Measurements from ENCODE around the gene COG2. TPM values are rescaled to one million over a fixed set of nuclear protein-coding genes. Genes with fewer than 3 reads are reported as not detected.
"Not testable (repeated sequence)": the region's sequence is repeated elsewhere in the genome, so short reads cannot be mapped to it uniquely, and the experiment has no call there.

The COG2 gene
- total and polyA plus RNA-seq, 12 donors, result 12.0 to 80.1 (median 50.6) TPM

DNA sequence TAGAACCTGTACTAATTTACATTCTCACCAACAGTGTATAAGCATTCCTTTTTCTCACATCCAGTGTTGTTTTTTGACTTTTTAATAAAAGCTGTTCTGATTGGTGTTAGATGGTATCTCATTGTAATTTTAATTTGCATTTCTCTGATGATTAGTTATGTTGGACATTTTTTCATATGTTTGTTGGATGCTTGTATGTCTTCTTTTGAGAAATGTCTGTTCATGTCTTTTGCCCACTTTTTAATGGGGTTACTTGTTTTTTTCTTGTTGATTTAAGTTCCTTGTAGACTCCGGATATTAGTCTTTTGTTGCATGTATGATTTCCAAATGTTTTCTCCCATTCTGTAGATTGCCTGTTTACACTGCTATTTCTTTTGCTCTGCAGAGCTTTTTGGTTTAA, 8.0 kb downstream of the COG2 start:
- Histone ChIP-seq H3K36me3 (replicated peaks in 1 of 2) (no peaks in the 10 kb centered on the region), H3K4me3 (no peak overlapping the region)

DNA sequence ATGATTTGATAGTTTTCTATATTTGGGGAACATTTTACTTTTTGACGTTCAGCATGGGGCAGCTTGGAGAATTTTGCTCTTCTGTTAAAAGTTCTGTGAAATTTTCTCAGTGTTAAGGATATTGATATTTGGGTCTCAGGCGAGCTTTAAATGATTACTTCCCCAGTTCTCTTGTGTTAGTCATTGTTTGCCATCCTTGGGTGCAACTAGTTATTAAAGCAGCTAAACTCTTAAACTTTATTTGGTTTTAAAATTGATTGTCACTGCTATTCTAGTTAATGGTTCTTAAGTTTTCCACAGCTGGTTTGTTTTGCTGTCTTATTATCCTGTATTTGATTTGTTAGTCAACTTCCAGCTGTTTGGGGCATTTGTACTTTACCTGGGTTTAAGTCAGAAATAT, 9.0 kb downstream of the COG2 start:
- DNase-seq, result no peak
- no peak overlapping the region for H3K27ac ChIP-seq
- no peaks in the 10 kb centered on the region for H3K36me3 ChIP-seq (replicated peaks in 1 of 2)
- H3K4me3 ChIP-seq, result no peak overlapping the region
- H3K4me1 ChIP-seq (replicated peaks in 1 of 2), result peaks cover 0 to 15% of the 10 kb centered on the region in 2 donors
- H3K27me3 ChIP-seq, result no peaks in the 10 kb centered on the region
- H3K9me3 ChIP-seq (replicated peaks in 1 of 3), result no peaks in the 10 kb centered on the region
- intact Hi-C loops (cut with DNase I), result no loop called here
- WGBS, 4 donors, result 91 to 98% (median 95%) methylated on average over 2 of the region's 2 CpGs
- no peak for TF ChIP-seq POLR2A (IDR thresholded peaks at IDR 0.05)
- TF ChIP-seq, protein P1, sequence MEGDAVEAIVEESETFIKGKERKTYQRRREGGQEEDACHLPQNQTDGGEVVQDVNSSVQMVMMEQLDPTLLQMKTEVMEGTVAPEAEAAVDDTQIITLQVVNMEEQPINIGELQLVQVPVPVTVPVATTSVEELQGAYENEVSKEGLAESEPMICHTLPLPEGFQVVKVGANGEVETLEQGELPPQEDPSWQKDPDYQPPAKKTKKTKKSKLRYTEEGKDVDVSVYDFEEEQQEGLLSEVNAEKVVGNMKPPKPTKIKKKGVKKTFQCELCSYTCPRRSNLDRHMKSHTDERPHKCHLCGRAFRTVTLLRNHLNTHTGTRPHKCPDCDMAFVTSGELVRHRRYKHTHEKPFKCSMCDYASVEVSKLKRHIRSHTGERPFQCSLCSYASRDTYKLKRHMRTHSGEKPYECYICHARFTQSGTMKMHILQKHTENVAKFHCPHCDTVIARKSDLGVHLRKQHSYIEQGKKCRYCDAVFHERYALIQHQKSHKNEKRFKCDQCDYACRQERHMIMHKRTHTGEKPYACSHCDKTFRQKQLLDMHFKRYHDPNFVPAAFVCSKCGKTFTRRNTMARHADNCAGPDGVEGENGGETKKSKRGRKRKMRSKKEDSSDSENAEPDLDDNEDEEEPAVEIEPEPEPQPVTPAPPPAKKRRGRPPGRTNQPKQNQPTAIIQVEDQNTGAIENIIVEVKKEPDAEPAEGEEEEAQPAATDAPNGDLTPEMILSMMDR (IDR thresholded peaks at IDR 0.05), result no peak

More for the DNA sequence above, 8.0 kb downstream of the COG2 start:
- H3K4me1 ChIP-seq (replicated peaks in 1 of 2), result peaks cover 0 to 16% of the 10 kb centered on the region in 2 donors
- WGBS, 4 donors, result 95 to 100% (median 96%) methylated on average over 1 of the region's 1 CpG
- intact Hi-C loops (cut with DNase I), result no loop called here
- no peaks in the 10 kb centered on the region for H3K27me3 ChIP-seq
- no peaks in the 10 kb centered on the region for H3K9me3 ChIP-seq (replicated peaks in 1 of 3)
- no peak for DNase-seq
- no peak overlapping the region for H3K27ac ChIP-seq
- TF ChIP-seq, protein P1 (IDR thresholded peaks at IDR 0.05), result no peak
- no peak for TF ChIP-seq POLR2A (IDR thresholded peaks at IDR 0.05)

DNA sequence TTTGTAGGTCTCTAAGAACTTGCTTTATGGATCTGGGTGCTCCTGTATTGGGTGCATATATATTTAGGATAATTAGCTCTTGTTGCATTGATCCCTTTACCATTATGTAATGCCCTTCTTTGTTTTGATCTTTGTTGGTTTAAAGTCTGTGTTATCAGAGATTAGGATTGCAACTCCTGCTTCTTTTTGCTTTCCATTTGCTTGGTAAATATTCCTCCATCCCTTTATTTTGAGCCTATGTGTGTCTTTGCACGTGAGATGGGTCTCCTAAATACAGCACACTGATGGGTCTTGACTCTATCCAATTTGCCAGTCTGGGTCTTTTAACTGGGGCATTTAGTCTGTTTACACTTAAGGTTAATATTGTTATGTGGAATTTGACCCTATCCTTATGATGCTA, 14.4 kb downstream of the COG2 start:
- not testable (repeated sequence) for H3K27me3 ChIP-seq

DNA sequence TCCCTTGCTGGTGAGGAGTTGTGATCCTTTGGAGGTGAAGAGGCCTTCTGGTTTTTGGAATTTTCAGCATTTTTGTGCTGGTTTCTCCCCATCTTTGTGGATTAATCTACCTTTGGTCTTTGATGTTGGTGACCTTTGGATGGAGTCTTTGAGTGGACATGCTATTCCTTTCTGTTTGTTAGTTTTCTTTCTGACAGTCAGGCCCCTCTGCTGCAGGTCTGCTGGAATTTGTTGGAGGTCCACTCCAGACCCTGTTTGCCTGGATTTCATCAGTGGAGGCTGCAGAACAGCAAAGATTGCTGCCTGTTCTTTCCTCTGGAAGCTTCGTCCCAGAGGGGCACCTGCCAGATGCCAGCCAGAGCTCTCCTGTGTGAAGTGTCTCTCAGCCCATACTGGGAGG, 15.8 kb downstream of the COG2 start:
- H3K27me3 ChIP-seq; H3K4me3 ChIP-seq; DNase-seq; H3K9me3 ChIP-seq (replicated peaks in 1 of 3); H3K27ac ChIP-seq; H3K4me1 ChIP-seq (replicated peaks in 1 of 2); intact Hi-C loops (cut with DNase I): not testable (repeated sequence)
- WGBS, 4 donors, result 80 to 100% (median 91%) methylated on average over 1 of the region's 1 CpG
- peaks cover 0 to 17% of the 10 kb centered on the region in 2 donors for H3K36me3 ChIP-seq (replicated peaks in 1 of 2)

More for the DNA sequence above, 14.4 kb downstream of the COG2 start:
- DNase-seq; H3K9me3 ChIP-seq (replicated peaks in 1 of 3); H3K4me1 ChIP-seq (replicated peaks in 1 of 2); intact Hi-C loops (cut with DNase I); H3K4me3 ChIP-seq; H3K27ac ChIP-seq: not testable (repeated sequence)
- peaks cover 0 to 16% of the 10 kb centered on the region in 2 donors for H3K36me3 ChIP-seq (replicated peaks in 1 of 2)
- 91 to 100% (median 100%) methylated on average over 1 of the region's 1 CpG for WGBS, 4 donors

DNA sequence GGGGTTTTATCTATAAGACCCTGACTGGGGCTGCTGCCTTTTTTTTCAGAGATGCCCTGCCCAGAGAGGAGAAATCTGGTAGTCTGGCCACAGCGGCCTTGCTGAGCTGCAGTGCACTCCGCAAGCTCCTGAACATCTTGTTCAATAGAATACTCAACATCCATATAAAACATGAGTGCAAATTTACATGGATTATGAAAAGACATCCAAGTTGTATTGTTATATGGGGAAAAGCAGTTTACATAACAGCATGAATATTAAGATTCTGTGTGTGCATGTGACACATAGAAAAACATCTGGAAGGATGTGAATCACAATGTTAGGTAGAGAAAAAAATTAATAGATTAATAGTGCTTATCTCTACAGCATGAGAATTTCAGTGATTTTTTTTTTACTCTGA, 16.4 kb downstream of the COG2 start:
- TF ChIP-seq POLR2A (IDR thresholded peaks at IDR 0.05), result no peak
- TF ChIP-seq, protein P1 (IDR thresholded peaks at IDR 0.05), result no peak
- 97 to 100% (median 100%) methylated on average over 2 of the region's 2 CpGs for WGBS, 4 donors
- H3K4me3 ChIP-seq, result no peak overlapping the region
- H3K36me3 ChIP-seq (replicated peaks in 1 of 2), result peaks cover 0 to 21% of the 10 kb centered on the region in 2 donors
- H3K9me3 ChIP-seq (replicated peaks in 1 of 3), result no peaks in the 10 kb centered on the region
- H3K4me1 ChIP-seq (replicated peaks in 1 of 2), result no peaks in the 10 kb centered on the region
- intact Hi-C loops (cut with DNase I), result no loop called here
- no peak overlapping the region for H3K27ac ChIP-seq
- no peak for DNase-seq
- no peaks in the 10 kb centered on the region for H3K27me3 ChIP-seq
